Kidney (tissue), 14 donors: Measurements from ENCODE around the gene NLGN1. TPM values are rescaled to one million over a fixed set of nuclear protein-coding genes. Genes with fewer than 3 reads are reported as not detected.

ENCODE experiments used
- DNase-seq, 5 donors: peaks; one replicate each; pipeline ENCODE4 v3.0.0-alpha.2; 2013 to 2020
- FAIRE-seq: peaks from 2 replicates; lab custom pipeline; 2012; peaks lifted over from hg19 to GRCh38; lab: Jason Lieb, UNC
- H3K27ac ChIP-seq, 2 donors: one replicate each; pipeline ENCODE4 v1.7.0; 2013; ENCODE audit warnings: low read depth in 2 of 2, low read length in 2 of 2, inconsistent platforms in 1 of 2
- H3K27me3 ChIP-seq: one replicate; pipeline ENCODE4 v1.7.1; 2013; ENCODE audit warnings: low read length, inconsistent platforms; ENCODE audit not compliant: control insufficient read depth, insufficient read depth
- H3K36me3 ChIP-seq, 3 donors: one replicate each; pipeline versions ENCODE4 v1.7.0 to v1.7.1; 2013; ENCODE audit warnings: low read length in 3 of 3, control low read depth in 1 of 3, inconsistent platforms in 1 of 3; ENCODE audit not compliant: insufficient read depth in 3 of 3, control insufficient read depth in 2 of 3
- H3K4me1 ChIP-seq, 3 donors: one replicate each; pipeline versions ENCODE4 v1.7.0 to v1.7.1; 2013; ENCODE audit warnings: low read length in 3 of 3, inconsistent platforms in 1 of 3, low read depth in 1 of 3; ENCODE audit not compliant: control insufficient read depth in 2 of 3, insufficient read depth in 2 of 3
- H3K4me3 ChIP-seq, 3 donors: one replicate each; pipeline versions ENCODE4 v1.7.0 to v1.8.1; 2013; ENCODE audit warnings: low read length in 3 of 3, control low read depth in 1 of 3, inconsistent platforms in 1 of 3
- H3K9ac ChIP-seq, 3 donors: one replicate each; pipeline versions ENCODE4 v1.7.0 to v1.7.1; 2013; ENCODE audit warnings: low read length in 3 of 3, control low read depth in 1 of 3, inconsistent platforms in 1 of 3
- H3K9me3 ChIP-seq, 3 donors: one replicate each; pipeline versions ENCODE4 v1.7.0 to v1.7.1; 2013; ENCODE audit warnings: low read length in 3 of 3, control low read depth in 1 of 3, inconsistent platforms in 1 of 3; ENCODE audit not compliant: control insufficient read depth in 2 of 3, insufficient read depth in 1 of 3
- CTCF ChIP-seq: IDR thresholded peaks from 3 replicates; pipeline ENCODE4 v1.5.1; 2012; ENCODE audit warnings: mild to moderate bottlenecking, moderate library complexity, borderline replicate concordance; ENCODE audit not compliant: insufficient read depth; ENCODE audit errors: extremely low read depth
- intact Hi-C: fragments of 100-400 bp; cut with DNase I; formaldehyde crosslinking; loops from one replicate; pipeline ENCODE4 v1.11.1; 2022
- polyA plus RNA-seq: library from polyadenylated mRNA; stranded (reverse); fragments of 350-450 nt; fragmentation: Illumina TruSeq; extraction: RNeasy Lipid Tissue Mini Kit (QIAGEN cat#74804); gene quantifications from one replicate; pipeline ENCODE4 v1.2.3, GENCODE V29; 2014; ENCODE audit warnings: low read depth, low replicate concordance; ENCODE audit not compliant: insufficient read depth
- total RNA-seq: library from RNA; stranded (reverse); fragmentation: NEBNext Ultra II Directional; extraction: Animal tissue kit (Norgen Biotek cat#: 25700); gene quantifications from one replicate; pipeline ENCODE4 v1.2.1, GENCODE V29; 2021
- donor health status: control.
- donor health status: control.
- donor health status: control.
- donor health status: control.
- donor health status: control.
- donor health status: DM: yes; HTN: yes; CAD: no.
- donor health status: Normal renal cell carcinoma (clear cell type).

Gene NLGN1
- total and polyA plus RNA-seq, 2 donors from 2014 or later: 0.49 to 19.4 TPM

GRCh38 chr3:173750591-173750990, 353.0 kb downstream of the NLGN1 start:
- FAIRE-seq: no peak
- no peaks in the 10 kb centered on the region for H3K9me3 ChIP-seq
- no peak for TF ChIP-seq CTCF

GRCh38 chr3:173753593-173753992, 356.0 kb downstream of the NLGN1 start:
- H3K4me1 ChIP-seq: no peaks in the 10 kb centered on the region

More at GRCh38 chr3:173750591-173750990, 353.0 kb downstream of the NLGN1 start:
- Histone ChIP-seq H3K4me1 (no peaks in the 10 kb centered on the region), H3K4me3 (no peak overlapping the region), H3K9ac (no peak overlapping the region), H3K36me3 (no peaks in the 10 kb centered on the region), H3K27me3 (no peaks in the 10 kb centered on the region), H3K27ac (no peak overlapping the region)
- DNase-seq: no peak
- intact Hi-C loops: no loop called here

GRCh38 chr3:173755161-173755560, 357.6 kb downstream of the NLGN1 start:
- no peak for DNase-seq
- no peak for TF ChIP-seq CTCF
- no peak overlapping the region for H3K9ac ChIP-seq
- H3K9me3 ChIP-seq: no peaks in the 10 kb centered on the region
- no peaks in the 10 kb centered on the region for H3K4me1 ChIP-seq
- no peak overlapping the region for H3K27ac ChIP-seq
- intact Hi-C loops: no loop called here
- H3K36me3 ChIP-seq: no peaks in the 10 kb centered on the region
- H3K4me3 ChIP-seq: no peak overlapping the region
- peak; percentile 8 for FAIRE-seq
- no peaks in the 10 kb centered on the region for H3K27me3 ChIP-seq

More at GRCh38 chr3:173753593-173753992, 356.0 kb downstream of the NLGN1 start:
- no peaks in the 10 kb centered on the region for H3K27me3 ChIP-seq
- H3K4me3 ChIP-seq: no peak overlapping the region
- no peak for TF ChIP-seq CTCF
- FAIRE-seq (no peak), DNase-seq (no peak)
- intact Hi-C loops: no loop called here
- H3K9me3 ChIP-seq: no peaks in the 10 kb centered on the region
- no peak overlapping the region for H3K27ac ChIP-seq
- H3K36me3 ChIP-seq: no peaks in the 10 kb centered on the region
- H3K9ac ChIP-seq: no peak overlapping the region

- Histone ChIP-seq H3K9ac (no peak overlapping the region), H3K9me3 (no peaks in the 10 kb centered on the region), H3K36me3 (no peaks in the 10 kb centered on the region), H3K27ac (no peak overlapping the region), H3K27me3 (no peaks in the 10 kb centered on the region), H3K4me1 (no peaks in the 10 kb centered on the region), H3K4me3 (no peak overlapping the region)
- TF ChIP-seq CTCF: no peak
- intact Hi-C loops: no loop called here
- no peak for DNase-seq
- no peak for FAIRE-seq
Observed at GRCh38 chr3:173761161-173761560, 363.6 kb downstream of the NLGN1 start.
